NCI-H1092 (cell line): ENCODE measurements around the gene SMYD3.
"Not testable (repeated sequence)": the region's sequence is repeated elsewhere in the genome, so short reads cannot be mapped to it uniquely, and the experiment has no call there.

Source experiments
- DNase-seq: peaks from one replicate; lab custom pipeline; 2025; lab: John Stamatoyannopoulos, UW

SMYD3 gene

GRCh38 chr1:245715291-245715701 is 791.8 kb downstream of the SMYD3 start:
- no peak for DNase-seq

- not testable (repeated sequence) for DNase-seq
Measured at GRCh38 chr1:245714027-245714426, 793.1 kb downstream of the SMYD3 start.

GRCh38 chr1:245710961-245711903 is 795.8 kb downstream of the SMYD3 start:
- no peak for DNase-seq

- no peak for DNase-seq
Measured at GRCh38 chr1:245707941-245708340, 799.1 kb downstream of the SMYD3 start.

GRCh38 chr1:245704765-245705164 is 802.3 kb downstream of the SMYD3 start:
- DNase-seq, result no peak

GRCh38 chr1:245704341-245704740 is 802.7 kb downstream of the SMYD3 start:
- no peak for DNase-seq

GRCh38 chr1:245702346-245702745 is 804.7 kb downstream of the SMYD3 start:
- no peak for DNase-seq

GRCh38 chr1:245701631-245702030 is 805.4 kb downstream of the SMYD3 start:
- no peak for DNase-seq

- DNase-seq, result no peak
Measured at GRCh38 chr1:245700631-245701030, 806.4 kb downstream of the SMYD3 start.
